Measurements from ENCODE around the gene TMEM170B.
"Not testable (repeated sequence)": the region's sequence is repeated elsewhere in the genome, so short reads cannot be mapped to it uniquely, and the experiment has no call there.

Gene TMEM170B

GRCh38 chr6:11527274-11527870 is 10.2 kb upstream of the TMEM170B start:
- H3K4me3 ChIP-seq (ENCODE audit: low read depth, low read length), result no peak overlapping the region

GRCh38 chr6:11528996-11529395 is 8.6 kb upstream of the TMEM170B start:
- H3K4me3 ChIP-seq (ENCODE audit: low read depth, low read length), result no peak overlapping the region

GRCh38 chr6:11532097-11532496 is 5.5 kb upstream of the TMEM170B start:
- H3K4me3 ChIP-seq (ENCODE audit: low read depth, low read length), result no peak overlapping the region

- H3K4me3 ChIP-seq (ENCODE audit: low read depth, low read length), result no peak overlapping the region
Observed at GRCh38 chr6:11534561-11534960, 3.0 kb upstream of the TMEM170B start.

GRCh38 chr6:11535801-11536230 is 1.7 kb upstream of the TMEM170B start:
- H3K4me3 ChIP-seq (ENCODE audit: low read depth, low read length), result no peak overlapping the region

- peak overlapping the region; percentile 78 for H3K4me3 ChIP-seq (ENCODE audit: low read depth, low read length)
Observed at GRCh38 chr6:11536795-11537194, 754 bp upstream of the TMEM170B start.

GRCh38 chr6:11538052-11538818 is 686 bp downstream of the TMEM170B start:
- peak overlapping the region; percentile 78 for H3K4me3 ChIP-seq (ENCODE audit: low read depth, low read length)

- H3K4me3 ChIP-seq (ENCODE audit: low read depth, low read length), result peak overlapping the region; percentile 78
Observed at GRCh38 chr6:11538819-11539468, 1.4 kb downstream of the TMEM170B start.

GRCh38 chr6:11542863-11543262 is 5.3 kb downstream of the TMEM170B start:
- no peak overlapping the region for H3K4me3 ChIP-seq (ENCODE audit: low read depth, low read length)

GRCh38 chr6:11543919-11544518 is 6.5 kb downstream of the TMEM170B start:
- H3K4me3 ChIP-seq (ENCODE audit: low read depth, low read length), result no peak overlapping the region

GRCh38 chr6:11547846-11548245 is 10.3 kb downstream of the TMEM170B start:
- not testable (repeated sequence) for H3K4me3 ChIP-seq (ENCODE audit: low read depth, low read length)

GRCh38 chr6:11548578-11548977 is 11.0 kb downstream of the TMEM170B start:
- H3K4me3 ChIP-seq (ENCODE audit: low read depth, low read length), result not testable (repeated sequence)

- H3K4me3 ChIP-seq (ENCODE audit: low read depth, low read length), result no peak overlapping the region
Observed at GRCh38 chr6:11551053-11551452, 13.5 kb downstream of the TMEM170B start.

GRCh38 chr6:11552442-11552841 is 14.9 kb downstream of the TMEM170B start:
- H3K4me3 ChIP-seq (ENCODE audit: low read depth, low read length), result no peak overlapping the region

GRCh38 chr6:11553824-11554223 is 16.3 kb downstream of the TMEM170B start:
- H3K4me3 ChIP-seq (ENCODE audit: low read depth, low read length), result no peak overlapping the region

- no peak overlapping the region for H3K4me3 ChIP-seq (ENCODE audit: low read depth, low read length)
Observed at GRCh38 chr6:11556309-11556708, 18.8 kb downstream of the TMEM170B start.

GRCh38 chr6:11563793-11564192 is 26.2 kb downstream of the TMEM170B start:
- no peak overlapping the region for H3K4me3 ChIP-seq (ENCODE audit: low read depth, low read length)

- H3K4me3 ChIP-seq (ENCODE audit: low read depth, low read length), result no peak overlapping the region
Observed at GRCh38 chr6:11566609-11567008, 29.1 kb downstream of the TMEM170B start.

GRCh38 chr6:11571073-11571472 is 33.5 kb downstream of the TMEM170B start:
- H3K4me3 ChIP-seq (ENCODE audit: low read depth, low read length), result no peak overlapping the region

GRCh38 chr6:11575408-11576033 is 38.0 kb downstream of the TMEM170B start:
- H3K4me3 ChIP-seq (ENCODE audit: low read depth, low read length), result no peak overlapping the region
